Activated CD8-positive, alpha-beta memory T cell treated with anti-CD3 and anti-CD28 coated beads, Interleukin-2, amount 50 U/mL, for 1 hour (primary cell): ENCODE results near the gene KRTAP6-1.

Source experiments
- DNase-seq: peaks from one replicate; pipeline ENCODE4 v3.0.0-alpha.2; 2020; ENCODE audit errors: extremely low read depth

KRTAP6-1 gene

GRCh38 chr21:30613836-30614235 is at the start of gene KRTAP6-1:
Gene KRTAP6-1 (minus strand): TSS chr21:30613930. CDS start chr21:30613904, 26 bp downstream.
- no peak for DNase-seq

GRCh38 chr21:30652891-30653290 is 39.2 kb upstream of the KRTAP6-1 start:
- no peak for DNase-seq

GRCh38 chr21:30646904-30647414 is 33.2 kb upstream of the KRTAP6-1 start:
- DNase-seq, result no peak

- no peak for DNase-seq
Observed at GRCh38 chr21:30642564-30642963, 28.8 kb upstream of the KRTAP6-1 start, which contains the start of gene KRTAP20-3. Gene KRTAP20-3 (plus strand): TSS chr21:30642864.

- DNase-seq, result no peak
Observed at GRCh38 chr21:30638686-30639085, 25.0 kb upstream of the KRTAP6-1 start.

- no peak for DNase-seq
Observed at GRCh38 chr21:30634906-30635305, 21.2 kb upstream of the KRTAP6-1 start, which contains the start of gene KRTAP20-2. Gene KRTAP20-2 (plus strand): TSS chr21:30635206. CDS start chr21:30635264, 58 bp downstream.

GRCh38 chr21:30629200-30629599 is 15.5 kb upstream of the KRTAP6-1 start:
- DNase-seq, result no peak

- no peak for DNase-seq
Observed at GRCh38 chr21:30628109-30628508, 14.4 kb upstream of the KRTAP6-1 start.

- DNase-seq, result no peak
Observed at GRCh38 chr21:30625449-30626165, 11.9 kb upstream of the KRTAP6-1 start.

- DNase-seq, result no peak
Observed at GRCh38 chr21:30623362-30623761, 9.6 kb upstream of the KRTAP6-1 start.

GRCh38 chr21:30620522-30620921 is 6.8 kb upstream of the KRTAP6-1 start, which contains the start of gene KRTAP20-4:
Gene KRTAP20-4 (plus strand): TSS chr21:30620627.
- DNase-seq, result no peak

GRCh38 chr21:30620080-30620479 is 6.3 kb upstream of the KRTAP6-1 start:
- no peak for DNase-seq

GRCh38 chr21:30616125-30616524 is 2.4 kb upstream of the KRTAP6-1 start, which contains the start of gene KRTAP20-1:
Gene KRTAP20-1 (plus strand): TSS chr21:30616425. CDS start chr21:30616455, 30 bp downstream.
- no peak for DNase-seq

GRCh38 chr21:30615199-30615598 is 1.5 kb upstream of the KRTAP6-1 start:
- no peak for DNase-seq

GRCh38 chr21:30612132-30612531 is 1.6 kb downstream of the KRTAP6-1 start:
- DNase-seq, result no peak

GRCh38 chr21:30605968-30606367 is 7.8 kb downstream of the KRTAP6-1 start:
- no peak for DNase-seq

GRCh38 chr21:30600787-30601186 is 12.9 kb downstream of the KRTAP6-1 start, which contains the start of gene KRTAP22-1:
Gene KRTAP22-1 (plus strand): TSS chr21:30601087.
- DNase-seq, result no peak

GRCh38 chr21:30598802-30599201 is 14.9 kb downstream of the KRTAP6-1 start, which contains the start of gene KRTAP6-2:
Gene KRTAP6-2 (minus strand): TSS chr21:30598902. CDS start chr21:30598874, 28 bp downstream.
- no peak for DNase-seq

GRCh38 chr21:30592140-30592539 is 21.6 kb downstream of the KRTAP6-1 start, which contains the start of gene KRTAP6-3:
Gene KRTAP6-3 (plus strand): TSS chr21:30592440. CDS start chr21:30592446, 6 bp downstream.
- no peak for DNase-seq

- DNase-seq, result no peak
Observed at GRCh38 chr21:30590297-30590696, 23.4 kb downstream of the KRTAP6-1 start, which contains the start of gene KRTAP22-2. Gene KRTAP22-2 (minus strand): TSS chr21:30590397.

GRCh38 chr21:30582870-30583269 is 30.9 kb downstream of the KRTAP6-1 start:
- DNase-seq, result no peak

GRCh38 chr21:30580132-30580531 is 33.6 kb downstream of the KRTAP6-1 start:
- DNase-seq, result no peak

- DNase-seq, result no peak
Observed at GRCh38 chr21:30579346-30579745, 34.4 kb downstream of the KRTAP6-1 start.
